ENCODE data around the gene C6orf62.

- TF ChIP-seq, protein P1, sequence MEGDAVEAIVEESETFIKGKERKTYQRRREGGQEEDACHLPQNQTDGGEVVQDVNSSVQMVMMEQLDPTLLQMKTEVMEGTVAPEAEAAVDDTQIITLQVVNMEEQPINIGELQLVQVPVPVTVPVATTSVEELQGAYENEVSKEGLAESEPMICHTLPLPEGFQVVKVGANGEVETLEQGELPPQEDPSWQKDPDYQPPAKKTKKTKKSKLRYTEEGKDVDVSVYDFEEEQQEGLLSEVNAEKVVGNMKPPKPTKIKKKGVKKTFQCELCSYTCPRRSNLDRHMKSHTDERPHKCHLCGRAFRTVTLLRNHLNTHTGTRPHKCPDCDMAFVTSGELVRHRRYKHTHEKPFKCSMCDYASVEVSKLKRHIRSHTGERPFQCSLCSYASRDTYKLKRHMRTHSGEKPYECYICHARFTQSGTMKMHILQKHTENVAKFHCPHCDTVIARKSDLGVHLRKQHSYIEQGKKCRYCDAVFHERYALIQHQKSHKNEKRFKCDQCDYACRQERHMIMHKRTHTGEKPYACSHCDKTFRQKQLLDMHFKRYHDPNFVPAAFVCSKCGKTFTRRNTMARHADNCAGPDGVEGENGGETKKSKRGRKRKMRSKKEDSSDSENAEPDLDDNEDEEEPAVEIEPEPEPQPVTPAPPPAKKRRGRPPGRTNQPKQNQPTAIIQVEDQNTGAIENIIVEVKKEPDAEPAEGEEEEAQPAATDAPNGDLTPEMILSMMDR (IDR thresholded peaks at IDR 0.05; ENCODE audit: low read depth, low read length): no peak
- no peak for TF ChIP-seq EZH2phosphoT487 (IDR thresholded peaks at IDR 0.05; ENCODE audit: low read depth)
Observed at GRCh38 chr6:24704468-24704867, 14.5 kb downstream of the C6orf62 start.
